Heart left ventricle (tissue), 16 donors: ENCODE measurements around the gene GTF2F2. TPM values are rescaled to one million over a fixed set of nuclear protein-coding genes. Genes with fewer than 3 reads are reported as not detected.

Experiments used
- ATAC-seq, 4 donors: fragments of 200-7000 bp; cut with Tn5 transposase; one replicate each; pipeline ENCODE4 v1.9.1; 2020 to 2022; ENCODE audit warnings: moderate library complexity in 4 of 4, mild to moderate bottlenecking in 3 of 4, moderate number of reproducible peaks in 1 of 4
- DNase-seq, 5 donors: peaks; one replicate each; pipeline ENCODE4 v3.0.0-alpha.2; 2020
- H3K27ac ChIP-seq, 12 donors: fragments of 200-600 bp; sonication (generic) in 4 of 12; one replicate each; pipeline versions ENCODE4 v1.5.0 to v1.8.0; 2016 to 2022; ENCODE audit warnings: mild to moderate bottlenecking in 2 of 12
- H3K27me3 ChIP-seq, 9 donors: fragments of 200-600 bp; sonication (generic) in 2 of 9; one replicate each; pipeline versions ENCODE4 v1.5.1 to v1.8.0; 2016 to 2022; ENCODE audit warnings: mild to moderate bottlenecking in 3 of 9
- H3K36me3 ChIP-seq, 9 donors: fragments of 200-600 bp; sonication (generic) in 2 of 9; one replicate each; pipeline versions ENCODE4 v1.5.0 to v1.8.0; 2018 to 2022; ENCODE audit warnings: mild to moderate bottlenecking in 2 of 9
- H3K4me1 ChIP-seq, 12 donors: fragments of 200-600 bp; sonication (generic) in 4 of 12; one replicate each; pipeline versions ENCODE4 v1.5.0 to v1.8.0; 2016 to 2022; ENCODE audit warnings: mild to moderate bottlenecking in 3 of 12
- H3K4me3 ChIP-seq, 12 donors: fragments of 200-600 bp; sonication (generic) in 4 of 12; one replicate each; pipeline versions ENCODE4 v1.5.0 to v1.8.0; 2017 to 2022; ENCODE audit warnings: mild to moderate bottlenecking in 9 of 12, moderate library complexity in 4 of 12
- H3K9me3 ChIP-seq, 12 donors: fragments of 200-600 bp; sonication (generic) in 4 of 12; one replicate each; pipeline versions ENCODE4 v1.5.0 to v1.8.0; 2016 to 2022; ENCODE audit warnings: mild to moderate bottlenecking in 1 of 12
- CTCF ChIP-seq, 12 donors: fragments of 200-600 bp; sonication (generic) in 4 of 12; IDR thresholded peaks; one replicate each; pipeline versions ENCODE4 v1.5.0 to v1.8.0; 2018 to 2022; ENCODE audit warnings: antibody characterized with exemption in 12 of 12, mild to moderate bottlenecking in 5 of 12
- POLR2A ChIP-seq, 2 donors: fragments of 450-650 bp; IDR thresholded peaks; one replicate each; pipeline ENCODE4 v1.6.1; 2017; ENCODE audit warnings: antibody characterized with exemption in 2 of 2, mild to moderate bottlenecking in 2 of 2, moderate library complexity in 2 of 2
- WGBS, 4 donors: extraction: QIAGEN DNeasy Blood & Tissue Kit in 2 of 4; methylation state at CpG; one replicate each; pipeline versions ENCODE4 v1.1.5 to v1.1.7; 2013 to 2018; 5-methylcytosine and 5-hydroxymethylcytosine counted together
- intact Hi-C, 10 donors: fragments of 100-400 bp; cut with DNase I; formaldehyde crosslinking; loops; one replicate each; pipeline versions ENCODE4 v1.11.1 to v1.14.2; 2022
- polyA plus RNA-seq, 2 donors: library from polyadenylated mRNA; stranded (reverse); fragments of 200-250 nt; gene quantifications; one replicate each; pipeline ENCODE4 v1.2.3, GENCODE V29; 2013
- total RNA-seq, 9 donors: library from RNA; depleted of rRNA in 2 of 9; stranded (reverse); fragments of >200 nt in 2 of 9; fragmentation: NEBNext Ultra II Directional in 3 of 9; extraction: Animal tissue kit (Norgen Biotek cat#: 25700) in 3 of 9; gene quantifications; one replicate each; pipeline versions ENCODE4 v1.1.0 to v1.2.4, GENCODE V29; 2016 to 2023
- donor health status: ischemic (EF 13 %, LVEDD 7.1; RV severe dilation, severe dysfunction).
- donor health status: healthy with polysubstance abuse.
- donor health status: DM: no; HTN: yes; CAD: no.
- donor health status: DM: no; HTN: no; CAD: no.
- donor health status: ischemic (EF 25% LVEDD 6.9; RV normal size, moderate dysfunction).
- donor health status: ischemic (EF 25% LVEDD 5.7; RV mildly dilated, moderate dysfunction).
- donor health status: healthy.
- donor health status: DM: yes; HTN: yes; CAD: no.
- donor health status: ischemic (EF 35%, LVEDD 5.7; RV mildly dilated, moderate dysfunction).
- donor health status: nonischemic (EF 11% LVEDD 7.7; RV severe dilation, severe dysfunction).
- donor health status: DM: yes; HTN: yes; CAD: no.
- donor health status: PGD.
- donor health status: ischemic (EF 29% LVEDD 5.4; RV normal size, mild dysfunction).
- donor health status: nonischemic (EF 23%, LVEDD 6.1; RV moderate dilation, normal function).

The GTF2F2 gene
- total and polyA plus RNA-seq, 11 donors = 17.7 to 25.4 (median 21.6) TPM

- peaks cover 0 to 44% (median 32%) of the 10 kb centered on the region in 9 donors for H3K36me3 ChIP-seq
- peak in 1 of 5 donors; percentile 54 for DNase-seq
- peak in 2 of 4 donors; percentile 47 to 53 for ATAC-seq
- no peak overlapping the region for H3K4me3 ChIP-seq
- 84 to 91% (median 87%) methylated on average over 2 of the region's 2 CpGs for WGBS, 4 donors
- intact Hi-C loops = no loop called here
- H3K27ac ChIP-seq = peak overlapping the region in 5 of 12 donors; percentile 5 to 53 (median 33)
- H3K9me3 ChIP-seq = no peaks in the 10 kb centered on the region
- H3K27me3 ChIP-seq = no peaks in the 10 kb centered on the region
- TF ChIP-seq POLR2A (IDR thresholded peaks at IDR 0.05) (no peak), CTCF (IDR thresholded peaks at IDR 0.05) (no peak)
- H3K4me1 ChIP-seq = peaks cover 5 to 95% (median 73%) of the 10 kb centered on the region in 12 donors
Measured at GRCh38 chr13:45332036-45332830, 211.9 kb downstream of the GTF2F2 start.

- no peak for ATAC-seq
- 91 to 95% (median 93%) methylated on average over 3 of the region's 3 CpGs for WGBS, 4 donors
Measured at GRCh38 chr13:45332831-45333219, 212.5 kb downstream of the GTF2F2 start.

GRCh38 chr13:45333251-45333976 lies 213.1 kb downstream of the GTF2F2 start:
- intact Hi-C loops = no loop called here
- Histone ChIP-seq H3K4me1 (peaks cover 9 to 98% (median 80%) of the 10 kb centered on the region in 12 donors), H3K27ac (peak overlapping the region in 4 of 12 donors; percentile 2 to 73 (median 28))

More at GRCh38 chr13:45332831-45333219, 212.5 kb downstream of the GTF2F2 start:
- peak overlapping the region in 4 of 12 donors; percentile 2 to 53 (median 42) for H3K27ac ChIP-seq
- H3K4me3 ChIP-seq = no peak overlapping the region
- DNase-seq = no peak
- no peak for TF ChIP-seq CTCF (IDR thresholded peaks at IDR 0.05)
- TF ChIP-seq POLR2A (IDR thresholded peaks at IDR 0.05) = no peak
- intact Hi-C loops = no loop called here
- H3K9me3 ChIP-seq = no peaks in the 10 kb centered on the region
- peaks cover 0 to 49% (median 38%) of the 10 kb centered on the region in 9 donors for H3K36me3 ChIP-seq
- peaks cover 5 to 96% (median 77%) of the 10 kb centered on the region in 12 donors for H3K4me1 ChIP-seq
- no peaks in the 10 kb centered on the region for H3K27me3 ChIP-seq

More at GRCh38 chr13:45333251-45333976, 213.1 kb downstream of the GTF2F2 start:
- no peak overlapping the region for H3K4me3 ChIP-seq
- peaks cover 0 to 55% (median 44%) of the 10 kb centered on the region in 9 donors for H3K36me3 ChIP-seq
- no peak for ATAC-seq
- DNase-seq = no peak
- H3K27me3 ChIP-seq = no peaks in the 10 kb centered on the region
- TF ChIP-seq CTCF (IDR thresholded peaks at IDR 0.05) = no peak
- no peak for TF ChIP-seq POLR2A (IDR thresholded peaks at IDR 0.05)
- H3K9me3 ChIP-seq = no peaks in the 10 kb centered on the region
- WGBS, 4 donors = 73 to 83% (median 78%) methylated on average over 3 of the region's 3 CpGs

Other genes with a start within 250 kb of the GTF2F2 start
- gene NUFIP1, start 131.0 kb upstream of the GTF2F2 start, total RNA-seq = 1 to 10 TPM; 2.1 to 4.9 (median 3.3) TPM
- gene NUFIP1, start 131.0 kb upstream of the GTF2F2 start, polyA plus RNA-seq = 1 to 10 TPM; 1.4 to 2.4 TPM
- gene GPALPP1, start 131.0 kb upstream of the GTF2F2 start, total RNA-seq = 10 to 100 TPM; 10.9 to 16.1 (median 13.4) TPM
- 1 to 10 TPM; 5.4 to 9.5 TPM for gene GPALPP1, start 131.0 kb upstream of the GTF2F2 start, polyA plus RNA-seq
- under 1 TPM in 2 of 9 donors, not detected in 7; 0.12 to 0.75 TPM for gene KCTD4, start 80.5 kb downstream of the GTF2F2 start, total RNA-seq
- gene KCTD4, start 80.5 kb downstream of the GTF2F2 start, polyA plus RNA-seq = under 1 TPM in 1 of 2 donors, not detected in 1; 0.08 TPM
- 1,000 to 10,000 TPM; 1,738 to 4,300 (median 3,888) TPM for gene TPT1, start 220.7 kb downstream of the GTF2F2 start, total RNA-seq
- gene TPT1, start 220.7 kb downstream of the GTF2F2 start, polyA plus RNA-seq = 1,000 to 10,000 TPM; 6,619 to 7,117 TPM